Thyroid gland (tissue), 4 donors: ENCODE results near the gene LRCH3.

Source experiments
- CTCF ChIP-seq, 6 experiments: fragments of 200-600 bp in 3 of 6; fragments of 450-650 bp in 3 of 6; sonication (generic) in 3 of 6; IDR thresholded peaks; one replicate each; pipeline ENCODE4 v1.5.1; 2016 to 2019; ENCODE audit warnings: antibody characterized with exemption in 6 of 6, mild to moderate bottlenecking in 2 of 6, inconsistent platforms in 1 of 6, moderate library complexity in 1 of 6
- POLR2A ChIP-seq, 2 donors: fragments of 450-650 bp; IDR thresholded peaks; one replicate each; pipeline ENCODE4 v1.6.1; 2017; ENCODE audit warnings: antibody characterized with exemption in 2 of 2, mild to moderate bottlenecking in 2 of 2, moderate library complexity in 1 of 2

GRCh38 chr3:197881970-197882338 lies 90.9 kb downstream of the LRCH3 start:
- TF ChIP-seq CTCF (IDR thresholded peaks at IDR 0.05) (no peak), POLR2A (IDR thresholded peaks at IDR 0.05) (no peak)
